NCI-H2081 treated with DMSO at 0.1 percent for 48 hours (cell line): ENCODE data around the gene ZDHHC8.

Experiments
- DNase-seq: peaks from one replicate; lab custom pipeline; 2025; lab: John Stamatoyannopoulos, UW

Gene ZDHHC8, protein sequence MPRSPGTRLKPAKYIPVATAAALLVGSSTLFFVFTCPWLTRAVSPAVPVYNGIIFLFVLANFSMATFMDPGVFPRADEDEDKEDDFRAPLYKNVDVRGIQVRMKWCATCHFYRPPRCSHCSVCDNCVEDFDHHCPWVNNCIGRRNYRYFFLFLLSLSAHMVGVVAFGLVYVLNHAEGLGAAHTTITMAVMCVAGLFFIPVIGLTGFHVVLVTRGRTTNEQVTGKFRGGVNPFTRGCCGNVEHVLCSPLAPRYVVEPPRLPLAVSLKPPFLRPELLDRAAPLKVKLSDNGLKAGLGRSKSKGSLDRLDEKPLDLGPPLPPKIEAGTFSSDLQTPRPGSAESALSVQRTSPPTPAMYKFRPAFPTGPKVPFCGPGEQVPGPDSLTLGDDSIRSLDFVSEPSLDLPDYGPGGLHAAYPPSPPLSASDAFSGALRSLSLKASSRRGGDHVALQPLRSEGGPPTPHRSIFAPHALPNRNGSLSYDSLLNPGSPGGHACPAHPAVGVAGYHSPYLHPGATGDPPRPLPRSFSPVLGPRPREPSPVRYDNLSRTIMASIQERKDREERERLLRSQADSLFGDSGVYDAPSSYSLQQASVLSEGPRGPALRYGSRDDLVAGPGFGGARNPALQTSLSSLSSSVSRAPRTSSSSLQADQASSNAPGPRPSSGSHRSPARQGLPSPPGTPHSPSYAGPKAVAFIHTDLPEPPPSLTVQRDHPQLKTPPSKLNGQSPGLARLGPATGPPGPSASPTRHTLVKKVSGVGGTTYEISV

DNA sequence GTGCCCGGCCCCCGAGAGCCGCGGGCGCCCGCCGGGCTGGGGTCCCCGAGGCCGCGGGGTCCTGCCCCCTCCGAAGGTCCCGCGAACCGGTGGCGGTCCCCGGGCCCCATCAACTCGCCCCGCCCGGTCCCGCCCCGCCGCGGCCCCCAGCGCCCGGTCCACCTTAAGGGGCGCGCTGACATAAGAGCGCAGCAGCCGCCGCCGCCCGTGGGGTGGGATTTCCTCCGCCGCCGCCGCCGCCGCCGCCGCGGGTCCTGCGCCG is at the start of gene ZDHHC8:
Gene ZDHHC8 (plus strand): TSS at position 208 of the 262 bp plus-strand sequence. CDS start 144 bp downstream, outside the sequence.
- DNase-seq = no peak

GRCh38 chr22:20083157-20083890 is 48.3 kb upstream of the ZDHHC8 start:
- DNase-seq = no peak

GRCh38 chr22:20083891-20084546 is 47.6 kb upstream of the ZDHHC8 start:
- no peak for DNase-seq

DNA sequence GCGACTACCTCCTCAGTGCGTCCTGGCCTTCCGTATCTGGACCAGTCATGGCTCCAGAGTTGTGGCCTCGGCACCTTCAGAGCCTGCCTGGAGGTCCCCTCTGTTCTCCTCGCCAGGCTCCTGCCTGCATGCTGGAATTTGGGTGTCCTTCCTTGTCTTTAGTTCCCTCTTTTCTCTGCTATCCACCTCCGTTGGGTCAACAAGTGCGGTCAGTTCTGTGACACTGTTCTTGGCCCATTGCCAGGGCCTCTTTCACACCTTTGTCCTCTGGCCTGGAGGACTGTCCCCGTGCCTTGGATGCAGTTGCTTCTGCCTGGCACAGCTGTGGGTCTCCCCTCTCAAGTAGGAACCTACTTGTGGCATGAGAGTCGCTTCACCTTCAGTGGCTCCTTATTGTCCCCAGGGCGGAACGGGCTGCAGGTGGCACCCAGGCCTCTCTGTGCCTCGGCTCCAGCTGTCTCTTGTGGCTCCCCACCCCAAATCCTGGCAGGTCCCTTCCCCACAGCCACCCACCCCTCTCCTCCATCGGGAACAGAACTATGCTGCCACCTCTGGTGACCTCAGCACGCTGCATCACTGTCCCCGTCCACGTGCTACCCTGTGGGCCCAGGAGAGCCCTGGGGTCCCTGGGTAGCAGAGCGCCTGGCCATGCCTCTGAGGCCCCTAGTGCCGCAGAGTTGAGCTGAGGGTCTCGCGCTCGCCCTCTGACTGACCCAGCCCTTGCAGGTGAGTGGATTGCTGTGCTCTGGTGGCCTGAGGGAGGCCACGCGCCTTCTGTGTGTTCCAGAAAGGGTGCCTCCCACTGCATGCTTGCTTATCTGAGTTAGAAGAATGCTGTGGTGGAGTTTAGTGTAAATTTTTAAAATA is 46.8 kb upstream of the ZDHHC8 start:
- no peak for DNase-seq

DNA sequence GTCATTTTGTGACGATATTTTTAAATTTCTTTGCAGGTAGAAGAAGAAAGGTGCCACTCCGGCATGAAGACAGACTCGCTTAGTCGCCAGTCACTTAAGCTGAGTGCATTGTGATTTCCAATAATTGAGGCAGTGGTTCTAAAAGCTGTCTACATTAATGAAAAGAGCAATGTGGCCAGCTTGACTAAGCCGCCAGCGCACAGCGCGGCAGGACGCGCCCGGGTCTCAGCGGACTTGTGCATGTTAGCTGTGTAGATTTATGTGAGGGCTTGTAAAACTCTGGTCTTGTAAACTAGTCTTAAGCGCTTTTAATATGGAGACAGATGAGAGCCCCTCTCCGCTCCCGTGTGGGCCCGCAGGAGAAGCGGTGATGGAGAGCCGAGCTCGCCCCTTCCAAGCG is 46.0 kb upstream of the ZDHHC8 start:
- DNase-seq = no peak

DNA sequence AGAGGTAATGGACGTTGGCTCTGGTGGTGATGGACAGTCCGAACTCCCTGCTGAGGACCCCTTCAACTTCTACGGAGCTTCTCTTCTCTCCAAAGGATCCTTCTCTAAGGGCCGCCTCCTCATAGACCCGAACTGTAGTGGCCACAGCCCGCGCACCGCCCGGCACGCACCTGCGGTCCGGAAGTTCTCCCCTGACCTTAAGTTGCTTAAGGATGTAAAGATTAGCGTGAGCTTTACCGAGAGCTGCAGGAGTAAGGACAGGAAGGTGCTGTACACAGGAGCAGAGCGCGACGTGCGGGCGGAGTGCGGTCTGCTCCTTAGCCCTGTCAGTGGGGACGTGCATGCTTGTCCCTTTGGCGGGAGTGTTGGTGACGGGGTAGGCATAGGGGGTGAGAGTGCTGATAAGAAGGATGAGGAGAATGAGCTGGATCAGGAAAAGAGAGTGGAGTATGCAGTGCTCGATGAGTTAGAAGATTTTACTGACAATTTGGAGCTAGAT is 45.5 kb upstream of the ZDHHC8 start:
- DNase-seq = no peak

DNA sequence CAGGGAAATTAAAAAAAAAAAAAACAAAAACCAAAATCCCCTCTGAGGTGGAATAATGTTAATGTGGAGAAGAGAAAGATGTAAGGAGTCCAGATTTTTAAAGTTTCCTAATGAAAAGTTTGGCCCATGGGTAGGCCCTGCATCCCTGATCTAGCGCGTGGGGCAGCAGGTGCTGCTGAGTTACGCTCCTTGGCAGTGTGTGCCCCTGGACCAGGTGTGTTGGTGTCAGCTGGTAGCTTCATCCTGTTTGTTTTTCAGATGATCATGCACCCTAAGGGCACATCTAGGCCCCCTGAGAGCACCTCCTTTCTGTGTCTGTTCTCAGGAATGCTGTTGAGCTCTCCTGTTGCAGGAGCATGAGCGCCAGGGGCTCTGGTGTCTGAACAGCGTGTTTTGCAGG is 44.8 kb upstream of the ZDHHC8 start:
- no peak for DNase-seq

DNA sequence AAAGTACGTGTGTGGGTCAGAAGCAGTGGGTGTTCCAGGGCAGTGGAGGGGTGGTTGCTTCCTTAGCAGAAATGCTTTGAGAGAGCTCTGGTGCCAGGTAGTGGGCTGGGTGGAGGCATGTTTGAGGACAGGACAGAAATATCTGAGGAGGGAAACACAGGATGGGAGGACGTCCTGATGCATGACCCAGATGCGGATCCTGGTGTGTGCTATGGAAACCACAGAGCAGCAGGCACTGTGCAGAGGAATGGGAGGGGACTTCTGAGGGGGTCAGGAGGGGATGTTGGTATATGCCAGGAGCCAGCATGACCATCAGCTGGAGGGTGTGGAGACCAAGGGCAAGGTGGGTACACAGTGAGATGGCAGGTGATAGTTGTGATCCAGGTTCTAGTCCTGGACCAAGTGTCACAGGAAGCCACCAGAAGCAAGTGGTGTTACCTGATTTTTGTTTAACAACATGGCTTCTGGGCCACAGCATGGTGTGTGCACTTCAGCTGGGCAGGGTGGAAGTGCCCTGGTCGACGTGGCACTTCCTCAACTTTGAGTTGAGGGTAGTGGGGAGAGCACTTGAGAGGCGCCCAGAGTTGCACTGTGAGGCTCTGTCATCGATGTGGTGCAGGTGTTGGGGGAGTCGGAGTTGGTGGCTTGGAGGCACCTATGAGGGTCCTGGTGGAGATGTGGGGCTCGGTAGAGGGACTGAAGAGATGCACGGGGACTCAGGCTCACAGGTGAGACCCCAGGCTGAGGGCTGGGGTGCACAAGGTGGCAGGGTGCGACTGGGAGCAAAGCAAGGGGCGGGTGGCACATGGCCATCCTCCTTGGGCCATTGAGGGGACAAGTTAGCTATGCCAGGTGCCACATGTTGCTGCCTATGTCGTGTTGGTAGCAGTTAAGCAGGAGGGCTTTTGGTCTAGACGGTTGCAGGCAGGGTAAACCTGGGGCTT is 44.0 kb upstream of the ZDHHC8 start:
- DNase-seq = no peak

DNA sequence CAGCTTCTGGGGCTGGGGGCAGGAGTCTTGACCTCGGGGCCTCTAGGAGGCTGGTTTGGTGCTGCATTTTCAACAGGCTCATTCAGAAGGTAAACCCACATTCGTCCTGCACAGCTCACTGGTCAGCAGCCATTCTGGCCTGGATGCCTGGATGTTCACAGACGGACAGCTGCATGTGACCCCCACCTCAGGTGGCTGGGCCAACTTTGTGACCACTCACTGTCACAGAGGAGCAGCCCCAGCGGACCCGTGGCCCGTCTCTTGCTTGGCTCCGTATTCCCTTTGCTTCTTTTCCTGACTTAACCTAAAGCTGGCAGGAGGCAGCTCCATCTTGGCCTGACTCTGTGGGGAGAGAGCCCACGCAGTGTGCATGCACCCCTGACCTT is 43.3 kb upstream of the ZDHHC8 start:
- DNase-seq = no peak

- no peak for DNase-seq
Measured at GRCh38 chr22:20089226-20089976, 42.2 kb upstream of the ZDHHC8 start.

DNA sequence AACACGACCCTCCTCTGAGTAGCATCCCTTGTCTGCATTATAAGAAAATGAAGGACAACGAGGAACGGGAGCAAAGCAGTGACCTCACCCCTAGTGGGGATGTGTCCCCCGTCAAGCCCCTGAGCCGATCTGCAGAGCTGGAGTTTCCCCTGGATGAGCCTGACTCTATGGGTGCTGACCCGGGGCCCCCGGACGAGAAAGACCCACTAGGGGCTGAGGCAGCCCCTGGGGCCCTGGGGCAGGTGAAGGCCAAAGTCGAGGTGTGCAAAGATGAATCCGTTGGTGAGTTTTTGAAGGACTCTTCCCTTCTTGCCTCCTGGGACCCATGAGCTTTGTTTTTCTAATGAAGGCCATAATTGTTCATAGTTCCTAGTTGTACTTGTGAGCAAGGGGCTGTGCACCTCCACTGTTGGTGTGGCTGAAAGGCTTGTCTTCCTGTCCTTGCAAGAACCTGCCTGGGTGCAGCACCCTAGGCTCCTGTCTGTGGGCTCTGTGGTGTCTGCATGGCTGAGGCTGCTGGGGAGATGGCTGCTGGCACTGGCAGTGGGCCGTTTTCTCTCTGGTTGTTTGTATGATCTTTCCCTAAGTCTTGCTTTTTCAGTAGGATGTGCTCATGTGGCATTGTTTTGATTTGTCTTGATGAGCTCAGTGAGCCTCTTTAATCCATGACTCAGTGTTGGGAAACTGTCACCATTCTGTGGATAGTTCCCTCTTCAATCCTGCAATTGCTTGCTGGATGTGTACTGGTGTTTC is 41.5 kb upstream of the ZDHHC8 start:
- no peak for DNase-seq

- DNase-seq = no peak
Measured at GRCh38 chr22:20090730-20091240, 40.8 kb upstream of the ZDHHC8 start.

DNA sequence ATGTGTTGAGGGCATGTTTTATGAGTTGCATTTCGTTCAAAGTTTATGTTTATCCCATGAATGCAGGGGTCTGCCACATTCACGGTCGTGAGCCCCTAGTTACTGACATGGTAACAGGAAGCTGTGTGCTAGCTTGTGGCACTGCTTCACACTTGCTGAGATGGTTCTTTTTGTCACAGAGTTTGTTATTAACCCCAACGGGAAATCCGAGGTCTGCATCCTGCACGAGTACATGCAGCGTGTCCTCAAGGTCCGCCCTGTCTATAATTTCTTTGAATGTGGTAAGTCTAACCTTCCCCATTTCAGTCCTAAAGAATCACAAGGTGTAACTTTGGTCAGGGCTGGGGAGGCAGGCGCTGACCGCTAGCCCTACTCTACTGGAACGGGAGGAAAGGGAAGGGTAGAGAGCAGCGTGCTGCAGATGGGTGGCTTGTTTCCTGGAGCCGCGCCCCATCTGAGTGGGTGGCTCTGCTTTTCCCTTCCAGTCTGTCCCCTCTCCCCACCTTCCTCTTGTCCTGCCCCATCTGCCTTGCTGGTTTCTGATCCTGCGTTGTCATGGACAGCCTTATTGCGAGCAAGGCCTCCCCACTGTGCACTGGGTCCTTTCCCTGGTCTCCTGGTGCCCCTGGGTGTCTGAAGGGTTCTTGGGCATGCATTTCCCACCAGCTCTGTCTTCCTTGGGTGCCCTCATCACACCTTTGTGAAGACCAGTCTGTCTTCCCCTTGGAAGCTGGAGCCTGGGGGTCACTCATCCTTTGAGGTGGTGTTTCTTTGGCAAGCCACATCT is 39.7 kb upstream of the ZDHHC8 start:
- no peak for DNase-seq

DNA sequence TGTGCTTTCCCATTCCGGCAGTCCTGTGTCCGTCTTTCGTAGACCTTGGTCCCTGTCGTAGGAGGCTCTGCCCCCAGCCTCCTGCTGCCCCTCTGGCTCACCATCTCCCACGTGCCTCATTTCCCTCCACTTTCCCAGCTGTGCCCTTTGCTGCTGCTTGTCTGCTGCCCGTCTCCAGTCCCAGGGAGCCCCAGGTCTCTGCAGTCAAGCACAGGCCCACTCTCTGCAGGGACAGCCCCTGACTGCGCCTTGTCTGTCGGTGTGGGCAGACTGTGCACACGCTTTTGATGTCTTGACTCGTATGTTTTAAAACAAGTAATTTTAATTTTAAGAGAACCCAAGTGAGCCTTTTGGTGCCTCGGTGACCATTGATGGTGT is 39.1 kb upstream of the ZDHHC8 start:
- no peak for DNase-seq

- no peak for DNase-seq
Measured at GRCh38 chr22:20093418-20094196, 38.0 kb upstream of the ZDHHC8 start.

DNA sequence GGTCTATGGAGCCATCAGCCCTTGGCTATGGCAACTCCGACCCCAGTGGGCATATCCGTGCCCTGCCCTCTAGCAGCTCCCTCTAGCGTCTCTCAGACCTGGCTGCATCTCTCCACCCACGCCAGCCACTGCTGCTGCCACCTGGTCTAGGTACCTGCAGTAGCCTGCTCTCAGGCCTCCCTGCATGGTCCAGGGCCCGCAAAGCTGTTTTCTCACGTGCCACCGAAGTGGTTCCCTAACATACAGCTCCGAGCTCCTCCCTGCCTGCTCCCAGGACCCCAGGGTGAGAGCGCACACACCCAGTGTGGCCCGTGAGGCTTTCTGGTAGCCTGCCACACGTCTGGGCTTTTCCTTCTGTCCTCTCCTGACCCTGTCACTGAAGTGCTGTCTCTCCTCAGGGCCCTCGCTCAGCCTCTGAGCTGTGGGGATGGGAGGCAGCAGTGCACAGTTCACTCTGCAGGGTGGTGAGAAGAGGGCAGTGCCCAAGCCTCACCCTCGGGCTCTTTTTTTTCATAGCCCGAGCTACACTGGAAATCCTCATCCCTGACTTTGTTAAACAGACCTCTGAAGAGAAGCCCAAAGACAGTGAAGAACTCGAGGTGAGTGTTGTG is 37.3 kb upstream of the ZDHHC8 start:
- no peak for DNase-seq
